Activated naive CD4-positive, alpha-beta T cell treated with anti-CD3 and anti-CD28 coated beads, Interleukin-2, amount 50 U/mL, for 72 hours (primary cell): ENCODE data around the gene CAMSAP3. TPM values are rescaled to one million over a fixed set of nuclear protein-coding genes. Genes with fewer than 3 reads are reported as not detected.
"Not testable (repeated sequence)": the region's sequence is repeated elsewhere in the genome, so short reads cannot be mapped to it uniquely, and the experiment has no call there.

ENCODE experiments used
- ATAC-seq, 2 donors: fragments of 150-1000 bp; cut with Tn5 transposase; 2 replicates each; pipeline ENCODE4 v1.10.0; 2021; ENCODE audit warnings: mild to moderate bottlenecking in 2 of 2, moderate library complexity in 2 of 2
- DNase-seq, 2 donors: peaks; one replicate each; pipeline ENCODE4 v3.0.0; 2021 to 2022; ENCODE audit warnings: low spot score in 2 of 2
- H3K27ac Mint-ChIP-seq, 2 donors: one replicate each; pipeline ENCODE4 v1.8.0; 2022; ENCODE audit warnings: mild to moderate bottlenecking in 2 of 2, mixed read lengths in 2 of 2
- H3K36me3 Mint-ChIP-seq, 2 donors: one replicate each; pipeline ENCODE4 v1.8.0; 2022; ENCODE audit warnings: mixed read lengths in 2 of 2
- H3K9me3 Mint-ChIP-seq, 2 donors: one replicate each; pipeline ENCODE4 v1.8.0; 2022; ENCODE audit warnings: mixed read lengths in 2 of 2
- total RNA-seq, 2 donors: library from RNA; stranded (reverse); gene quantifications; one replicate each; pipeline ENCODE4 v1.2.3, GENCODE V29; 2022

Gene CAMSAP3
- total RNA-seq, 2 donors from 2014 or later: 0.07 to 0.80 TPM

- H3K27ac Mint-ChIP-seq: no peak overlapping the region
- ATAC-seq (no peak), DNase-seq (no peak)
- no peaks in the 10 kb centered on the region for H3K9me3 Mint-ChIP-seq
- H3K36me3 Mint-ChIP-seq: peaks cover 4 to 5% of the 10 kb centered on the region in 2 donors
Measured at GRCh38 chr19:7561325-7561724, 34.3 kb upstream of the CAMSAP3 start.

GRCh38 chr19:7562646-7563393 lies 32.8 kb upstream of the CAMSAP3 start:
- DNase-seq (no peak), ATAC-seq (no peak)
- Mint-ChIP-seq H3K9me3 (no peaks in the 10 kb centered on the region), H3K36me3 (peaks cover 4 to 5% of the 10 kb centered on the region in 2 donors), H3K27ac (no peak overlapping the region)

GRCh38 chr19:7564866-7565265 lies 30.8 kb upstream of the CAMSAP3 start:
- Mint-ChIP-seq H3K36me3 (peaks cover 4 to 5% of the 10 kb centered on the region in 2 donors), H3K27ac (peak overlapping the region in 1 of 2 donors; percentile 72), H3K9me3 (no peaks in the 10 kb centered on the region)
- no peak for ATAC-seq
- no peak for DNase-seq

- Mint-ChIP-seq H3K27ac (no peak overlapping the region), H3K36me3 (peaks cover 1 to 2% of the 10 kb centered on the region in 2 donors), H3K9me3 (no peaks in the 10 kb centered on the region)
- ATAC-seq (no peak), DNase-seq (no peak)
Measured at GRCh38 chr19:7565332-7565731, 30.3 kb upstream of the CAMSAP3 start.

- no peak for DNase-seq
- Mint-ChIP-seq H3K9me3 (no peaks in the 10 kb centered on the region), H3K27ac (no peak overlapping the region), H3K36me3 (no peaks in the 10 kb centered on the region)
- ATAC-seq: no peak
Measured at GRCh38 chr19:7570761-7571160, 24.9 kb upstream of the CAMSAP3 start.

GRCh38 chr19:7575434-7576040 lies 20.1 kb upstream of the CAMSAP3 start:
- ATAC-seq (peak in 1 of 2 donors; percentile 31), DNase-seq (no peak)
- Mint-ChIP-seq H3K9me3 (no peaks in the 10 kb centered on the region), H3K27ac (no peak overlapping the region), H3K36me3 (no peaks in the 10 kb centered on the region)

GRCh38 chr19:7577422-7577821 lies 18.2 kb upstream of the CAMSAP3 start:
- H3K9me3 Mint-ChIP-seq, H3K36me3 Mint-ChIP-seq: not testable (repeated sequence)

GRCh38 chr19:7578127-7578526 lies 17.5 kb upstream of the CAMSAP3 start:
- DNase-seq (no peak), ATAC-seq (no peak)
- Mint-ChIP-seq H3K9me3 (no peaks in the 10 kb centered on the region), H3K36me3 (no peaks in the 10 kb centered on the region), H3K27ac (peak overlapping the region in 1 of 2 donors; percentile 16)

More at GRCh38 chr19:7577422-7577821, 18.2 kb upstream of the CAMSAP3 start:
- not testable (repeated sequence) for ATAC-seq, H3K27ac Mint-ChIP-seq, DNase-seq

GRCh38 chr19:7579182-7579581 lies 16.5 kb upstream of the CAMSAP3 start:
- Mint-ChIP-seq H3K36me3 (no peaks in the 10 kb centered on the region), H3K27ac (no peak overlapping the region), H3K9me3 (no peaks in the 10 kb centered on the region)
- DNase-seq (no peak), ATAC-seq (no peak)

- peak overlapping the region in 1 of 2 donors; percentile 55 for H3K27ac Mint-ChIP-seq
- ATAC-seq: no peak
- no peaks in the 10 kb centered on the region for H3K9me3 Mint-ChIP-seq
Measured at GRCh38 chr19:7582446-7582845, 13.2 kb upstream of the CAMSAP3 start.

GRCh38 chr19:7589822-7590221 lies 5.8 kb upstream of the CAMSAP3 start:
- ATAC-seq: no peak
- Mint-ChIP-seq H3K27ac (no peak overlapping the region), H3K36me3 (no peaks in the 10 kb centered on the region)

More at GRCh38 chr19:7582446-7582845, 13.2 kb upstream of the CAMSAP3 start:
- DNase-seq: no peak
- no peaks in the 10 kb centered on the region for H3K36me3 Mint-ChIP-seq

GRCh38 chr19:7590256-7590655 lies 5.4 kb upstream of the CAMSAP3 start:
- no peak overlapping the region for H3K27ac Mint-ChIP-seq
- no peak for ATAC-seq
- no peak for DNase-seq
- H3K36me3 Mint-ChIP-seq: no peaks in the 10 kb centered on the region
- H3K9me3 Mint-ChIP-seq: no peaks in the 10 kb centered on the region

More at GRCh38 chr19:7589822-7590221, 5.8 kb upstream of the CAMSAP3 start:
- no peak for DNase-seq
- no peaks in the 10 kb centered on the region for H3K9me3 Mint-ChIP-seq

GRCh38 chr19:7596211-7596937 lies 711 bp downstream of the CAMSAP3 start:
- DNase-seq (no peak), ATAC-seq (no peak)
- Mint-ChIP-seq H3K27ac (no peak overlapping the region), H3K36me3 (no peaks in the 10 kb centered on the region), H3K9me3 (peaks cover 3 to 4% of the 10 kb centered on the region in 2 donors)

- H3K36me3 Mint-ChIP-seq: no peaks in the 10 kb centered on the region
Measured at GRCh38 chr19:7597689-7598088, 2.0 kb downstream of the CAMSAP3 start.

GRCh38 chr19:7598180-7598579 lies 2.5 kb downstream of the CAMSAP3 start:
- ATAC-seq (no peak), DNase-seq (no peak)
- no peaks in the 10 kb centered on the region for H3K36me3 Mint-ChIP-seq
- peaks cover 3 to 4% of the 10 kb centered on the region in 2 donors for H3K9me3 Mint-ChIP-seq
- H3K27ac Mint-ChIP-seq: no peak overlapping the region

More at GRCh38 chr19:7597689-7598088, 2.0 kb downstream of the CAMSAP3 start:
- Mint-ChIP-seq H3K9me3 (peaks cover 3 to 4% of the 10 kb centered on the region in 2 donors), H3K27ac (no peak overlapping the region)
- DNase-seq (no peak), ATAC-seq (no peak)

- H3K27ac Mint-ChIP-seq: peak overlapping the region in 1 of 2 donors; percentile 86
- ATAC-seq: no peak
- DNase-seq: no peak
- H3K36me3 Mint-ChIP-seq: no peaks in the 10 kb centered on the region
- peaks cover 3 to 4% of the 10 kb centered on the region in 2 donors for H3K9me3 Mint-ChIP-seq
Measured at GRCh38 chr19:7600721-7601120, 5.1 kb downstream of the CAMSAP3 start.
